Umbilical cord (tissue), 2 donors: ENCODE data around the gene FUT8. TPM values are rescaled to one million over a fixed set of nuclear protein-coding genes. Genes with fewer than 3 reads are reported as not detected.
A peak's percentile ranks its signal among the peaks of the same experiment; 100 is the strongest.

Experiments
- DNase-seq: peaks from one replicate; pipeline ENCODE4 v3.0.0-alpha.2; 2015; ENCODE audit warnings: low spot score
- total RNA-seq: library from RNA; depleted of rRNA; stranded (reverse); fragments of >200 nt; gene quantifications from one replicate; pipeline ENCODE4 v1.2.3, GENCODE V29; 2014; ENCODE audit warnings: low replicate concordance; ENCODE audit not compliant: insufficient read depth

The FUT8 gene
- total RNA-seq = 28.6 TPM

DNA sequence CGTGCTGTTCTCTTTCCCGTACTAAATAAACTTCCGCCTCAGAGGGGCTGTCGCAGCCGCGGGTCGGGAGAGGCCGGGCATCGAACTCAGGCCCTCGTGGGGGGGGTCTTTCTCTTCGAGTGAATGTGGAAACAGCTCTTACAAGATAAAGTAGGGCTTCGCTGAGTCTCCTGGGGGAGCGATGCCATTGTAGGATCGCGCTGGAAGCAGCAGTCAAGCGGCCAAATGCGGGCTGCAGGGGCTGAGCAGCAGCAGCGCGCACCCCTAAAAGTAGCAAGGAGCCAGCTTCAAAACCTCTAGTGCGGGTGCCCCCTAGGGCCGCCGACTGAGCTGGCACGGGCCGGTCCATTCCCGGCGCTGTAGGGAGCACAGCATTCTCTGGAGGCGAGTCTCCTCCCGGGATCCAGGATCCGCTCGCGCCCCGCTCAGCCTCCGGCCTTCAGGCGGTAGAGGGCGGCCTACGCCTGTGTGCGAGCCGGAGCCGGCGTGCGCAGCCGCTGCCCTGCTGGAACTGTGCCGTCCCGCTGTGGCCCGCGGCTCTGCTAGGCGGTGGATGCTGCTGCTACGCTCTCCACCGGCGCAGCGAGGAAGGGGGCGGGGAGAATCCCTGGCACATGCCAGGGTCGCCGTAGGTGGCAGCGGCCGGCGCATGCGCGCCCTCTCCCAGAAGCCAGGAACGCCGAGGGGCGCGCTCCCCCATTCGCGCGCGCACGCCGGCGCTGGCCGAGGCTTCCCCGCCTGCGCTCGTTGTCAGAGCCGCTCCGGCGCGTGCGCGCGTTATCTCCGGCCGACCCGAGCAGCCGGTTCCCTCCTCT lies at the start of gene FUT8:
Gene FUT8 (plus strand): TSS at position 699 of the 815 bp plus-strand sequence. CDS start 148,834 bp downstream, outside the sequence.
- DNase-seq = peak; percentile 95

DNA sequence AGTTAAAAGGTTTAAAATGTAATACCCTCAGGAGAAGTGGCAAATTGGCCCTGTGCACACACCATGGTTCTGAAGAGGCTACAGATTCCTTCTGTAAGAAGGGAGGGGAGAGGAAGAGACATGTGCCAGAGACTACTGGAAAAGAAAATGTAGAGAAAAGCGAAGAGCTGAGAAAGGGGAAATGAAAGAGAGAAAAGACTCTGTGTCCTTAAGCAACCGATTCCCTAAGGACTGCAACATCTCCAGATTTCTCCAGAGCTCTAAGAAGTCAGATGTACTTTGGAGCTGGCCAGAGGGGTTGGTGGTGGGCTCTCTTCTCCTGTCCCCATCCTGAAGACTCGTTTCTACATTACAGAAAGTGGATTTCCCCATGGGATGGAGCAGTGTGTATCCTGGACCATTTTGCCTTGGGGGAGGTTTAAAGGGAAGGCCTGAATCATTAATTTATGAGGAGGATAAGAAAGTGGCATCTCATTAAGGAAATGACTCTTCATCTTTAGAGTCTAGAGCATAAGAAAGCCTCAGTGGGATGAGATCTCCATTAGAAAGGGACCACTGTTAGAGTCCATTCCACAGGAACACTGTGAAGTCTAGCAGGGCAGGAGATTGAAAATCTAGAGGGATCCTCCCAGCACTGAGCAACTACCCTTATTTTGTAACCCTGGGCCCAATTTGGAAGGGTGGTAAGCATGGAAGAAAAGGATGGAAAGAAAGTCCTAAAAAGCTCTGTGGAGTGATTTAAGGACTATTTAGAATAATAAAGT lies 45.5 kb upstream of the FUT8 start:
- DNase-seq = no peak

DNA sequence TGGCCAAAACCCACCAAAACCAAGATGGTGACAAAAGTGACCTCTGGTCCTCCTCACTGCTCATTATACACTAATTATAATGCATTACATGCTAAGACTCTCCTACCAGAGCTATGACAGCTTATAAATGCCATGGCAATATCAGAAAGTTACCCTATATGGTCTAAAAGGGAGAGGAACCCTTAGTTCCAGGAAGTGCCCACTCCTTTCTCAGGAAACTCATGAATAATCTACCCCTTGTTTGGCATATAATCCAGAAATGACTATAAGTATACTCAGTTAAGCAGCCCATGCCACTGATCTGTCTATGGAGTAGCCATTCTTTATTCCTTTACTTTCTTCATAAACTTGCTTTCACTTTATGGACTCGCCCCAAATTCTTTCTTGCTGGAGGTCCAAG lies 43.0 kb upstream of the FUT8 start:
- no peak for DNase-seq

DNA sequence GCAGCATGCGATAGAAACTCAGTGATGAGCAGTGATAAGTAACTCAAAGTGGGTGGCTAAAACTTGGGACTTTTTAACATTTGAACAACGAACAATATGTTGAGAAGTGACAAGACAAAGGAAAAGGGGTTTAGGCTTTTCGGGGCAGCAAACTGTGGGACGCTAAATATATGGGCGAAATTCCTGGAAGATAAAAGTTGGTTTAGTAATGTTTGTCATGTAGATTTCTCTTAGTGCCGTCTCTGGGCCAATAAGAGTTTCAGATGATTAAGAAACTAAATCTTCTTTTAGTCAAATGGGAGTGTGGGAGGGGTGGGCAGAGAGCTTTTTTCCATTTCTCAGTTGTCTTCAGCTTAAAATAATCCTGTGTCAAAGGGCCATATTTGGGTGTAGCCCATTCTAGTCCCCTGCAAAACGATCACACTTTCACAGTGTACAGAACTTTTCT lies 41.7 kb upstream of the FUT8 start:
- no peak for DNase-seq

DNA sequence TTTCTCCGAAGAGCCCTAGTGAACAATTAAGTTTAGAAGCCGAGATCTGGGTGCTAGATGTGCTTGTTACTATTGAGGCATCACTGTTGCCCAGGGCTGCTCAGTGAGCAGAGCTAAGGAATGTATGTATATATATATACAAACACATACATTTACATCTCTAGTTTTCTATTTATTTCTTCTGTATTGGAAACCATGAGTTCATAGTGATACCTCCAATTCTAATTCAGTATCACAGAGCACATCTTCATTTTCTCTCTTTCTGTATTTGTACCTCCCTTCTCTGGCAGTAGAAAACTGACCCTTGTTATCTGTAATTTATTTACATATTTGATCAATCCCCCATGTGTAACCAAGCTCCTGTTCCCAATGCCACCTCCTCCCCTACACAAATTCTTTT lies 40.7 kb upstream of the FUT8 start:
- DNase-seq = no peak

DNA sequence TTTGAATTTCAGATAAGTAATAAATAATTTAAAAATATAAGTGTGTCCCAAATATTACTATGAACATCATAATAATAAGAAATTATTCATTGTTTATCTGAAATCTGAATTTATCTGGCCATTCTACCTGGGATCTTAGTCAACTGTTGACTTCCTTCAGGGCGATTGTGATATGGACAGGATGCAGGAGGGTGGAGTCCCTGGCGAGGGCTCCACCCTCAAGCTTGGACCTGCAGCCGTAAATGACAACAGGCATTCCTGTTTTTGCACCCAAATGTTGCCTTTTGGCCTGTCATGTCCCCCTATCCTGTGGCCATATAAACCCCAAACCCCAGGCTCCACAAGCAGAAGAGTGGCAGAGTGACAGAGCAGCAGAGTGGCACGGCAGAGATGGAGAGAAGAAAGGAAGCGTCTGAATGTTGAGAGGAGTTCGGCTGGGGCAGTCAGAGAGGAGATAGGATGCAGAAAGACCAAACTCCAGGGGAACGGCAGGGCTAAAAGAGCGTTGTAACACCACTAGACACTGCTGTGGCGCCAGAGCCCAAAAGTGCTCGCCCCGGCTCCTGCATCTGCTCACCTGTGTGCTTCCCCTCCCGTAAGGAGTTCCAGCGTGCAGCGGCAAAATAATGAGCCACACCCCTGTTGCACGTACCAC lies 39.4 kb upstream of the FUT8 start:
- no peak for DNase-seq

DNA sequence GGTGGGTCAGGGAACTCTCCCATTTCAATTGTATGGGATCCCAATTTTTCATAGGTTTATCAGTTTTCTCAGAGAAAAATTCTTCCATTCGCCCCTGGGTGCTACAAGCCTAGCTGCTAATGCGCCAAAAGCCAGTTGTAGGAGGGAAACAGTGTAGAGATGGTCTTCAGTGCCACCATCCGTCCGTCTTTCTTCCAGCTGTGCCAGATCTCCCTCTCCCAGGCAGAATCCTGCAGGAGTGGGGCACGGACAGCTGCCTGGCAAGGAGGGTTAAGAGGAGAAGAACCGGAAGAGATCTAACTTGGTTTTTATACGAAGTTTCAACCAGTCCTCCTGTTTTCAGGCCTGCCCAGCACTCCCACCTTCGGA lies 38.9 kb upstream of the FUT8 start:
- no peak for DNase-seq

DNA sequence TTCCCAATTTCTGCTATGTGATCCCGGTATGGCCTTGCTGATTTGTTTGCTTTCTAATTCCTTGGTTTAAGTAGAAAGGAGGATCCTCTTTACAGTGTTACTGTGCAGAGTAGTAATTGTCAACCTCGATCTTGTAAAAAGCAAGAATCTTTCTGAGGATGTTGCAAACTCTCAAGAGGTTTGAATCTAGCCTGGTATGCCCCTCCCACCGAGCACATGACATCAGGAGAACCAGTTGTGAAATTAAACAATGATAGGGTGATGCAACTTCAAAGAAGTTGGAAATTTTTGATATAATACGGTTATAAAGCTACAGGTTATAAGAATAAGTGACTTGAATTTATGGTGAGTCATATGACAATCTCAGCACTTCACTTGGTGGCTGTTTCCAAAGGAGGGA lies 35.0 kb upstream of the FUT8 start:
- no peak for DNase-seq

DNA sequence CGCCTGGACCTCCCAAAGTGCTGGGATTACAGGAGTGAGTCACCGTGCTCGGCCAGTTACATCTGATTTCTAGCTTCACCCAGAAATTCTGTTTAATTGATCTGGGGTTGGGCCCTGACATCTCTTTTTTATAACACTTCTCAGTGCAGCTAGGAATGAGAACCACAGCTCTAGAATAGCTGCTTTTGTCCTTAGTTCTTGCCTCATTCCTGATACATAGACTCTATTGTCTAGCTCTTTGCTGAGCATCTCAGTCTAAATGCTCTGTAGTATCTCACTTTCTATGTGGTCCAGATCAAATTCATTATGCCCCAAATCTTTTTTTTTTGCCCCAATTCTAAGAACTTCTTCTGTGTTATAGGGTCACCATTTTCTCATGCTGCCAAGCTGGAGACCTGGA lies 29.9 kb upstream of the FUT8 start:
- no peak for DNase-seq

DNA sequence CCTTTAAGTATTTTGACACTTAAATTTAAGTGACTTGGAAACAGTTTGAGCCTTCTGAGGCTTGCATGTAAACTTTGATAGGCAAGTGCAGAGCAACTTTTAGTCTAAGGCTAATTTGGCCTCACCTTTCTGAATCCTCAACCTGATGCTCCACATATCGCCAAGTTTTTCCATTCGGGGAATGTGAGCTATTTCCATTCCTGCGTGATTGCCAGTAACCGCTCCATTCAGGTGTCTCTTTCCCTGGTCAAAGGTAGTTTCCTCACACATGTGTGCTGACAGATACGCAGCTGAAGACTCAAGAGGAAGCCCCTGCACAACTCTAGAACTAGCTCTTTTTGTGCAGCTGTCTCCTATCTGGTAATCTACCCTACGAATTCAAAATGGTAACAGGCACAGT lies 25.4 kb upstream of the FUT8 start:
- no peak for DNase-seq

DNA sequence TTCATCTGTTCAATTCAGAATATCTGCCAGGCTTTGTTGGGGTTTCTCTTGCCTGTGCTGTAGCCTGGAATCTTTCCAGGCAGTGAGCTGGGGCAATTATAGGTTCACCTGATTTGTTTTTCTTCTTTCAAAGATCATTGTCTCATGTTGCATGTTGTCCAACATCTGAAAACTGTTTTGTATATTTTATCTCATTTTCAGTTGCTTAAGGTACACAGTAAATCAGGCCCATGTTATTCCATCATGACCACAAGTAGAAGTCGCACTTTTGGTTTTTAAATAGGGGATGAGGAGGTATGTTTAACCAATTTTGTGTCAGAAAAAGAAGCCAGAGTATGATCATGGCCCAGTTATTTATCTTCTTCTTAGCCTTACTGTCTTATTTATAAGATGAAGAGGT lies 24.9 kb upstream of the FUT8 start:
- no peak for DNase-seq

DNA sequence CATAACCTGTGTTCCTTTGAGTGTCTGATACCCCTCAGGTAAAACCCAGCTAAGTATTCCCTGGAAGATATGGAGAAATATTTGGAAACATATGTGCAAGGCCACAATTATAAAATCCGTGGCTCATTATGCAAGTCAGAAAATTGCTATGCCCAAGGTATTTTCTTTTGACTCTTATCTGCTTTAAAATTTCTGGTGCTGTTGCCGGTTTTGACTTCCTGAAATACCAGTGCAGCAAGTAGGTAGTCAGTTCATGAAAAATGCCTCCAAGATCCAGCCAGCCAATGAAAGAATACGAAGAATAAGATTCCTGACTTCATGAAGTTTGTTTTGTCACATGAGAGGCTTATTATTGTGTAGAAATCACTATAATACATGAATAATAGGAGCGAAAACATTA lies 20.2 kb upstream of the FUT8 start:
- DNase-seq = peak; percentile 12

DNA sequence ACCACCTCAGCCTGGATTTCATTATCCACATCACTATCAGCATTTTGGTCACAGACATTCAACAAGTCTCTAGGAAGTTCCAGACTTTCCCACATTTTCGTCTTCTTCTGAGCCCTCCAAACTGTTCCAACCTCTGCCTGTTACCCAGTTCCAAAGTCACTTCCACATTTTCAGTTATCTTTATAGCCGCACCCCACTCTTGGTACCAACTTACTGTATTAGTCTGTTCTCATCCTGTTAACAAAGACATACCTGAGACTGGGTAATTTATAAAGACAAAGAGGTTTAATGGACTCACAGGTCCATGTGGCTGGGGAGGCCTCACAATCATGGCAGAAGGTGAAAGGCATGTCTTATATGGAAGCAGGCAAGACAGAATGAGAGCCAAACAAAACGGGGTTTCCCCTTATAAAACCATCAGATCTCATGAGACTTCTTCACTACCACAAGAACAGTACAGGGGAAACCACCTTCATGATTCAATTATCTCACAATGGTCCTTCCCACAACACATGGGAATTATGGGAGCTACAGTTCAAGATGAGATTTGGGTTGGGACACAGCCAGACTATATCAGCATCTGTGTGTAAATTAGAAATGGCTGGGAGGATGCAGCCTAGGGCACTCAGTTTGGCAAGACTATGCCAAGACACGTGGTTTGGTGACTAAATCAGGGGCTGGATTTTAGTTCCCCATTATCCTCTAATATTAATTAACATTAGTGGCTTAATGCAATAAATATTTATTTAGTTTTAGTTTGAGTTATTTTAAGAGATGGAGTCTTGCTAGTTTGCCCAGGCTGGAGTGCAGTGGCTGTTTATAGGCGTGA lies 16.2 kb upstream of the FUT8 start:
- DNase-seq = no peak

DNA sequence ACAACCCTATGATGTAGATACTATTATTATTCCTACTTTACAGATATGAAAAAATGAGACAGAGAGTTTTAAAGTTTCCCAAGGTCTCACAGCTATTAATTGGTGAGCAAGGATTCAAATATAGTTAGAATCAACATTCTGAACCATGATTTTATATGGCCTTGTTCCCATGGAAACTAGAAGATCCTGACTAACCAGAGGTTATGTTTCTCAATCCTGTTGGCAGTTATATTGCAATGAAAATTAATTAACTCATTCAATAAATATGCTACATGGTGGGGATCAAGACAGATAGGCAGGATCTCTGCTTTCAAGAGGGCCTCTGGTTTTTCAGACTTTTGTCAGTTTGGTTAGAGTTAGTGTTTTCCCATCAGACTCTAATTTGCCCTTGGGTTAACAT lies 9.3 kb upstream of the FUT8 start:
- DNase-seq = peak; percentile 20

DNA sequence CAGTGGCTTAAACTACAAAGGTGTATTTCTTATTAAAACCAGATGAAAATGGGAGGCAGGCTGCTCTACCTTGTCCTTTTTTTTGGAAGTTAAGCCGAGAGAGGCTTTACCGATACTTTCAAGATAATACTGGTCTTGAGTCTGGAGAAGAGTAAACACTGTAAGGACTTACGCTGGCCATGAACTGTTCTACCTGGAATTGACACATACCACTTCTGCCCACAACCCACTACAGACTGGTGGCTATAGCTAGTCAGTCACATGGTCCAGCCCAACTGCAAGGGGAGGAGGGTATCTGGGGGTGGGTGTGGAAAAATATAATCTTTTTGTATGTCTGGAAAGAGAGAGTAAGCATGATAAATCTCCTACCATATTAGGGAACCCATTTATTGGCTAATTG lies 4.4 kb upstream of the FUT8 start:
- DNase-seq = no peak

DNA sequence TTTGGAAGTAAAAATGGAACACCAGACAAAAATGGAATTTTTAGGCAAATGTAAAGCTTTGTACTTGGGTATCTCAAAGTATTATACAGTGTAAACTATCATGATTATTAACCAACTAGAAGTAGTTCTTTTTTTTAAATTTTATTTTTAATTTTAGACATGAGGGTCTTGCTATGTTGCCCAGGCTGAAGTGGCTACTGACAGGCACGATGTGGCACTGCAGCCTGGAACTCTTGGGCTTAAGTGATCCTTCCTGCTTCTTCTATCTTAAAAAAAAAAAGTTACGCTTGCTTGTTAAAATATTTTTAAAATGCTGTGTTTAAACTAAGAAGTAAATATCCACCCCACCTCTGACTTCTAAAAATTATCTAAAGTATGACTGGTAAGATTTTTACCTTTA lies 1.9 kb upstream of the FUT8 start:
- no peak for DNase-seq

DNA sequence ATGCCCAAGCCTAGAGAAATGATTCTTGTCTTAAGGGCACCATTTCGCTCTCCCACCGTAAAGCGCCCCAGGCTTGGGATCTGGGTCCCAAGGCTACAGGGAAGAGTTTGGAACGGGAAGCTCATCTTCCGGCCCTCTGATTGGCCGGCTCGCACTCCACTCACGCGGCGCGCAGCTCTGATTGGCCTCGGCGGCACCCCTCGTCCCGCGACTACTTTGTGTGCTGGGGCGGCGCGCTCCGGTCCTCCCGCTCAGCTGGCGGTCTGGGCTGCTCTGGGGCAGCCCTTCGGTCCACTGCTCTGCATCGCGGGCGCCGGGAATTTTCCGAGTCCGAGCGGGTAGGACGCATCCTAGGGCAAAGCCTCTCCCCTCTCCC lies 886 bp upstream of the FUT8 start:
- DNase-seq = peak; percentile 97

DNA sequence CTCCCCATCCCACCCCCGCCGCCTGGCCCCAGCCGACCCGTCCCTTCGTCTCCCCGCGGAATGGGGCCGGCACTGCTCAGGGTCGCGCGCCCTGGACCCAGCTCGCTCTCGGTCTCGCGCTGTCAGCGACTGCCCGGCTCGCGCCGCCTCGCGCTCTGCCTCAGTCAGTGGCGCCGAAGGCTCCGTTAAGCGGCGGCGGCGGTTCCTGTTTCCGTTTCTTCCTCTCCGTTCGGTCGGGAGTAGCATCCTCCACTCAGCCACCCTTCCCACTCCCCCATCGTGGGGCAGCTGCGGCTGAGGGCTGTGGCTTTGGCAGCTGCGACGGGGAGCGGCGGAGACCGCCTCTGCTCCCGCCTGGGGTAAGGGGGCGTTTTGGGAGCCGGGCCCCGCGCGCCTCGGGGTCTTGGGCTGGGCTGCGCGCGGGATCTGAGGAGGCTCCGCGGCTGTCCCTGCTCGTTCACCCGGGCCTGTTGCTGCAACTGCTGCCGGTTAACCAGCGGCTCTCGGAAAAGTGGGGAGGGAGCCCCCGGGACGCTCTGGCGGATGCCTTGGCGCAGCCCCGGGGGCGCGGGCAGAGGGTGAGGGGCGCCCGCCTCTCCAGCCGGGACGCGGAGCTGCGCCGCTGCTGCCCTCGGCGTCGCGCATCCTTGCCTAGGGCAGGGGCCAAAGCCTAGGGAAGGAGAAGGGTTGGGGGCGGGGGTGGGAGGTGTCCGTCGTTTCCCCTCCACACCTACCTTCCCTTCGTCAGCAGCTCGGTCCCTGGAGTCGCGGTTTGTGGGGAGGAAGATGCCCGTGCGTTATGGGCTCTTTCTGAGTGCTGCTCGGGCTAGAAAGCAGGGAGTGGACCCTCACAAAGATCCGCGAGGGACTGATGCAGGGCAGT lies 567 bp downstream of the FUT8 start:
- DNase-seq = peak; percentile 27

DNA sequence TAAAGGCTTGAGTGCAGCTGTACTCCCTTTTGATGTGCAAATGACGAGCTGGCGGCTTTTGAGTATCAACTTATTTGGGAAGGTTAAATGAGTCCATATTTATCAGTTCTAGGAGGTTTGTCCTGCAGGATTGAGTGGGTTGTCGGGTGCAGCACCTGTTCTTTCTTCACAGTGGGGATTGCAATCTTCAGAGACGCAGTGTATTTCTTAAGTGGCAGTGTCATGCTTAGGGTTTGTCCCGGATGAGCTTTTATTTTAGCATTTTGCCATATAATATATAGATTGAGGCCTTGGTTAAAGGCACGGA lies 1.2 kb downstream of the FUT8 start:
- no peak for DNase-seq

DNA sequence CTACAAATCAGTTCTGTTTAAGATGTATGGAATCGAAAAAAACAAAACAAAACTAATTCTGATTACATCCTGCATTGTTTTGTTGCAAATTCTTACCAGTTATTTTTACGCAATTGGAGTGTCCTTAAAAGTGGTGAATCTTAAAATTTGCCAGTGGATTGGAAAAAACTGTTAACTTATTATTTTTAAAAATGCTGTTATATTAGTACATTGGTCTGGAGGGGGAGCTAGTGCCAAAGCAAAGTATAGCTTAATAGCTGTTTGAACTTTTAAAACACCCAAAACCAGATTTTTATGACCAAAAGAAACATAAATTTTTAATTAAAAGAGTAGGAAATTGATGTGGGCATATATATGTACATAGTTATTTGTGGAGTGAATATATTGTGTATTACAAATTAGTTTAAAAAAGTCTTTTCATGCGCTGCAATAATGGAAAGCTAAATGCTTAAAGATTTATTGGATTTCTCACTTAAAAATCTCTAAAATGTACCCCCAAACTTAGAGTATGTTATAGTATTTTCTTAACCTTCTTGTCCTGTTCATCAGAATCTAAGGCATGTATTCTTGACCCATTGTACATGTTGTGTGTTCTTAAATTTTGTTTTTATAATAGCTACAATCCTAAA lies 2.5 kb downstream of the FUT8 start:
- peak; percentile 52 for DNase-seq
